HG03175 (cell line): ENCODE results near the gene GAB2.
"Not testable (repeated sequence)": the region's sequence is repeated elsewhere in the genome, so short reads cannot be mapped to it uniquely, and the experiment has no call there.

Source experiments
- ATAC-seq: cut with Tn5 transposase; IDR thresholded peaks from one replicate; pipeline ENCODE4 v1.9.1; 2021; ENCODE audit warnings: mild to moderate bottlenecking, moderate library complexity; ENCODE audit not compliant: unreplicated experiment

Gene GAB2

GRCh38 chr11:78417175-78417887 is at the start of gene GAB2:
Gene GAB2, minus strand, starts transcription at chr11:78417820. Its CDS starts 100 bp downstream, at chr11:78417720.
- peak; percentile 14 for ATAC-seq

GRCh38 chr11:78467370-78467769 is 49.8 kb upstream of the GAB2 start:
- no peak for ATAC-seq

- ATAC-seq = peak; percentile 99
Measured at GRCh38 chr11:78465169-78465942, 47.7 kb upstream of the GAB2 start.

- not testable (repeated sequence) for ATAC-seq
Measured at GRCh38 chr11:78464787-78465168, 47.2 kb upstream of the GAB2 start.

GRCh38 chr11:78460471-78460870 is 42.9 kb upstream of the GAB2 start:
- ATAC-seq = no peak

GRCh38 chr11:78459738-78460137 is 42.1 kb upstream of the GAB2 start:
- no peak for ATAC-seq

GRCh38 chr11:78457448-78457847 is 39.8 kb upstream of the GAB2 start:
- no peak for ATAC-seq

GRCh38 chr11:78453140-78453935 is 35.7 kb upstream of the GAB2 start:
- ATAC-seq = no peak

GRCh38 chr11:78451371-78452150 is 33.9 kb upstream of the GAB2 start:
- no peak for ATAC-seq

- no peak for ATAC-seq
Measured at GRCh38 chr11:78450866-78451265, 33.2 kb upstream of the GAB2 start.

GRCh38 chr11:78449866-78450265 is 32.2 kb upstream of the GAB2 start:
- no peak for ATAC-seq

GRCh38 chr11:78446210-78446609 is 28.6 kb upstream of the GAB2 start:
- no peak for ATAC-seq

GRCh38 chr11:78444726-78445125 is 27.1 kb upstream of the GAB2 start:
- no peak for ATAC-seq

GRCh38 chr11:78441956-78442355 is 24.3 kb upstream of the GAB2 start:
- no peak for ATAC-seq

GRCh38 chr11:78438298-78438975 is 20.8 kb upstream of the GAB2 start:
- peak; percentile 92 for ATAC-seq

GRCh38 chr11:78432956-78433355 is 15.3 kb upstream of the GAB2 start:
- ATAC-seq = no peak

- no peak for ATAC-seq
Measured at GRCh38 chr11:78432058-78432515, 14.5 kb upstream of the GAB2 start.

- ATAC-seq = no peak
Measured at GRCh38 chr11:78429660-78430059, 12.0 kb upstream of the GAB2 start.

GRCh38 chr11:78429209-78429608 is 11.6 kb upstream of the GAB2 start:
- no peak for ATAC-seq

GRCh38 chr11:78428773-78429172 is 11.2 kb upstream of the GAB2 start:
- no peak for ATAC-seq
